K562 (cell line): ENCODE measurements around the gene HERPUD2. TPM values are rescaled to one million over a fixed set of nuclear protein-coding genes. Genes with fewer than 3 reads are reported as not detected.

Experiments used
- GTF3C2 ChIP-seq: IDR thresholded peaks from 3 replicates; pipeline ENCODE4 v1.6.1; 2011; ENCODE audit warnings: borderline replicate concordance, mild to moderate bottlenecking, moderate library complexity; ENCODE audit not compliant: insufficient read length; ENCODE audit errors: extremely low read depth
- polyA plus RNA-seq, 8 experiments: library from polyadenylated mRNA; depleted of rRNA in 4 of 8; stranded (reverse) in 5 of 8; unstranded in 3 of 8; fragments of >200 nt; fragmentation: Nextera tagmentation in 2 of 8; fragmentation: Illumina TruSeq in 1 of 8; extraction: Ambion mirVana in 2 of 8; extraction: Trizol in 1 of 8; gene quantifications; 2 replicates each; pipeline versions ENCODE4 v1.2.1 to v1.2.3, GENCODE V29; 2011 to 2014; ENCODE audit warnings: inconsistent platforms in 1 of 8, missing spikeins in 1 of 8
- total RNA-seq, 7 experiments: library from RNA; depleted of rRNA in 6 of 7; stranded (reverse); fragments of >200 nt in 6 of 7; fragmentation: Illumina TruSeq in 2 of 7; extraction: Trizol in 2 of 7; gene quantifications; 2 replicates each; pipeline versions ENCODE4 v1.2.1 to v1.2.3, GENCODE V29; 2011 to 2021; ENCODE audit warnings: low replicate concordance in 1 of 7
- TF ChIP-seq, protein P1 (sequence below), 2 experiments: fragments of 450-650 bp; IDR thresholded peaks; 2 replicates each; pipeline ENCODE4 v1.6.1; 2018; ENCODE audit warnings: mild to moderate bottlenecking in 2 of 2, low read depth in 1 of 2; ENCODE audit not compliant: partially characterized antibody in 2 of 2

The HERPUD2 gene
- total and polyA plus RNA-seq, 9 of the 15 experiments (the other 6 are each of a cell fraction or from before 2014, with no cell fraction given) = 4.1 to 28.5 (median 12.3) TPM

DNA sequence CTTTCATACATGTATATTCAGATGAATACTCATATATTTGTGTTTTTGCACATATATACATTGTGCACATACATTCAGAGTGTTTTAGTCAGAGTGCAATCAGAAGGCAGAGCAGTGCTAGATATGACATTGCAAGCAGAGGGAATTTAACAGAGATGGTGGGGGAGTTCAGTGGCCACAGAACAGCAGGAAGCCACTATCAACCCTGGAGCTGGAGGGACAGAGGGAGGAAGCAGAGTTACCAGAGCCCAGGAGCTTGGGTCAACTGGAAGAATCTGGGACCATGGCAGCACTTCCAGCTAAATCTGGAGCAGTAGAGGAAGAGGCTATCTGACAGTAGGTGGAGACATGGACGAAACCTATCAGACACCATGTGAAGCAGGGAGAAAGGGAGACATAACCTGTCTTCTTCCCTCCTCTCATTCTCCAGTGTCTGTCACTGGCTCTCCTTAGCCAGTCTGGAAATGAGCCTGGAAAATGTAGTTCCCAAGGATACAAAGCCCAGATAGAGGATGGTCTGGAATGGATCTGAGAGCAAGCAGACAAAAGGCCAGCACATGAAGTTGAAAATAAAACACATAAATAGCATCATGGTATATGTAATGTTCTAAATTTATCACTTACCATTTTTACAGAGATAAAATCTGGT lies 33.6 kb upstream of the HERPUD2 start (continued):
- TF ChIP-seq GTF3C2 = no peak
- TF ChIP-seq, protein P1, sequence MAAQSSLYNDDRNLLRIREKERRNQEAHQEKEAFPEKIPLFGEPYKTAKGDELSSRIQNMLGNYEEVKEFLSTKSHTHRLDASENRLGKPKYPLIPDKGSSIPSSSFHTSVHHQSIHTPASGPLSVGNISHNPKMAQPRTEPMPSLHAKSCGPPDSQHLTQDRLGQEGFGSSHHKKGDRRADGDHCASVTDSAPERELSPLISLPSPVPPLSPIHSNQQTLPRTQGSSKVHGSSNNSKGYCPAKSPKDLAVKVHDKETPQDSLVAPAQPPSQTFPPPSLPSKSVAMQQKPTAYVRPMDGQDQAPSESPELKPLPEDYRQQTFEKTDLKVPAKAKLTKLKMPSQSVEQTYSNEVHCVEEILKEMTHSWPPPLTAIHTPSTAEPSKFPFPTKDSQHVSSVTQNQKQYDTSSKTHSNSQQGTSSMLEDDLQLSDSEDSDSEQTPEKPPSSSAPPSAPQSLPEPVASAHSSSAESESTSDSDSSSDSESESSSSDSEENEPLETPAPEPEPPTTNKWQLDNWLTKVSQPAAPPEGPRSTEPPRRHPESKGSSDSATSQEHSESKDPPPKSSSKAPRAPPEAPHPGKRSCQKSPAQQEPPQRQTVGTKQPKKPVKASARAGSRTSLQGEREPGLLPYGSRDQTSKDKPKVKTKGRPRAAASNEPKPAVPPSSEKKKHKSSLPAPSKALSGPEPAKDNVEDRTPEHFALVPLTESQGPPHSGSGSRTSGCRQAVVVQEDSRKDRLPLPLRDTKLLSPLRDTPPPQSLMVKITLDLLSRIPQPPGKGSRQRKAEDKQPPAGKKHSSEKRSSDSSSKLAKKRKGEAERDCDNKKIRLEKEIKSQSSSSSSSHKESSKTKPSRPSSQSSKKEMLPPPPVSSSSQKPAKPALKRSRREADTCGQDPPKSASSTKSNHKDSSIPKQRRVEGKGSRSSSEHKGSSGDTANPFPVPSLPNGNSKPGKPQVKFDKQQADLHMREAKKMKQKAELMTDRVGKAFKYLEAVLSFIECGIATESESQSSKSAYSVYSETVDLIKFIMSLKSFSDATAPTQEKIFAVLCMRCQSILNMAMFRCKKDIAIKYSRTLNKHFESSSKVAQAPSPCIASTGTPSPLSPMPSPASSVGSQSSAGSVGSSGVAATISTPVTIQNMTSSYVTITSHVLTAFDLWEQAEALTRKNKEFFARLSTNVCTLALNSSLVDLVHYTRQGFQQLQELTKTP (IDR thresholded peaks at IDR 0.05; ENCODE audit: low read depth in 1 of 2, partially characterized antibody in 2 of 2) = no peak
